Measurements from ENCODE around the gene CYP24A1.

CYP24A1 gene

GRCh38 chr20:54158226-54158625 is 15.6 kb downstream of the CYP24A1 start:
- no peak overlapping the region for H3K4me3 ChIP-seq (ENCODE audit: control insufficient read depth, low read depth, low read length)
- TF ChIP-seq CTCF (IDR thresholded peaks at IDR 0.05; ENCODE audit: control insufficient read depth, insufficient read depth, low read depth, low read length, missing control alignments): no peak
- DNase-seq (ENCODE audit: low read depth): no peak

GRCh38 chr20:54156981-54157835 is 16.6 kb downstream of the CYP24A1 start:
- H3K4me3 ChIP-seq (ENCODE audit: control insufficient read depth, low read depth, low read length): no peak overlapping the region
- no peak for DNase-seq (ENCODE audit: low read depth)
- TF ChIP-seq CTCF (IDR thresholded peaks at IDR 0.05; ENCODE audit: control insufficient read depth, insufficient read depth, low read depth, low read length, missing control alignments): no peak

- TF ChIP-seq CTCF (IDR thresholded peaks at IDR 0.05; ENCODE audit: control insufficient read depth, insufficient read depth, low read depth, low read length, missing control alignments): no peak
- H3K4me3 ChIP-seq (ENCODE audit: control insufficient read depth, low read depth, low read length): no peak overlapping the region
- DNase-seq (ENCODE audit: low read depth): no peak
Observed at GRCh38 chr20:54156522-54156921, 17.3 kb downstream of the CYP24A1 start.

GRCh38 chr20:54155736-54156317 is 18.0 kb downstream of the CYP24A1 start:
- TF ChIP-seq CTCF (IDR thresholded peaks at IDR 0.05; ENCODE audit: control insufficient read depth, insufficient read depth, low read depth, low read length, missing control alignments): no peak
- DNase-seq (ENCODE audit: low read depth): no peak
- H3K4me3 ChIP-seq (ENCODE audit: control insufficient read depth, low read depth, low read length): no peak overlapping the region

GRCh38 chr20:54154439-54154838 is 19.3 kb downstream of the CYP24A1 start:
- H3K4me3 ChIP-seq (ENCODE audit: control insufficient read depth, low read depth, low read length): no peak overlapping the region
- TF ChIP-seq CTCF (IDR thresholded peaks at IDR 0.05; ENCODE audit: control insufficient read depth, insufficient read depth, low read depth, low read length, missing control alignments): no peak
- DNase-seq (ENCODE audit: low read depth): no peak

- no peak for TF ChIP-seq CTCF (IDR thresholded peaks at IDR 0.05; ENCODE audit: control insufficient read depth, insufficient read depth, low read depth, low read length, missing control alignments)
- DNase-seq (ENCODE audit: low read depth): no peak
- H3K4me3 ChIP-seq (ENCODE audit: control insufficient read depth, low read depth, low read length): no peak overlapping the region
Observed at GRCh38 chr20:54153847-54154246, 19.9 kb downstream of the CYP24A1 start.

Data from AG09309 (cell line).